ENCODE data around the gene IGSF22.

The IGSF22 gene

GRCh38 chr11:18726040-18726439 lies at the start of gene IGSF22:
Gene IGSF22, minus strand, starts transcription at chr11:18726188. Its CDS starts 1,952 bp downstream, at chr11:18724236.
- no peaks in the 10 kb centered on the region for H3K27me3 ChIP-seq (replicated peaks; ENCODE audit: control insufficient read depth, insufficient read depth, low read length)
- H3K4me3 ChIP-seq (replicated peaks; ENCODE audit: low read depth, low read length): no peak within 1 kb of the TSS
- TF ChIP-seq CTCF (IDR thresholded peaks at IDR 0.05; ENCODE audit: insufficient read depth, low read length, poor library complexity, severe bottlenecking): no peak
- no peak for DNase-seq (ENCODE audit: extremely low read depth, insufficient read length)
- H3K36me3 ChIP-seq (ENCODE audit: control insufficient read depth, insufficient read depth, low read length): no peaks in the 10 kb centered on the region

- Histone ChIP-seq H3K27me3 (replicated peaks; ENCODE audit: control insufficient read depth, insufficient read depth, low read length) (no peaks in the 10 kb centered on the region), H3K36me3 (ENCODE audit: control insufficient read depth, insufficient read depth, low read length) (no peaks in the 10 kb centered on the region), H3K4me3 (replicated peaks; ENCODE audit: low read depth, low read length) (no peak overlapping the region)
- TF ChIP-seq CTCF (IDR thresholded peaks at IDR 0.05; ENCODE audit: insufficient read depth, low read length, poor library complexity, severe bottlenecking): no peak
- DNase-seq (ENCODE audit: extremely low read depth, insufficient read length): no peak
Observed at GRCh38 chr11:18774801-18775200, 48.8 kb upstream of the IGSF22 start.

- Histone ChIP-seq H3K4me3 (replicated peaks; ENCODE audit: low read depth, low read length) (no peak overlapping the region), H3K27me3 (replicated peaks; ENCODE audit: control insufficient read depth, insufficient read depth, low read length) (no peaks in the 10 kb centered on the region), H3K36me3 (ENCODE audit: control insufficient read depth, insufficient read depth, low read length) (no peaks in the 10 kb centered on the region)
- no peak for TF ChIP-seq CTCF (IDR thresholded peaks at IDR 0.05; ENCODE audit: insufficient read depth, low read length, poor library complexity, severe bottlenecking)
- DNase-seq (ENCODE audit: extremely low read depth, insufficient read length): no peak
Observed at GRCh38 chr11:18773681-18774080, 47.7 kb upstream of the IGSF22 start.

GRCh38 chr11:18773104-18773503 lies 47.1 kb upstream of the IGSF22 start:
- H3K36me3 ChIP-seq (ENCODE audit: control insufficient read depth, insufficient read depth, low read length): no peaks in the 10 kb centered on the region
- DNase-seq (ENCODE audit: extremely low read depth, insufficient read length): no peak
- no peak for TF ChIP-seq CTCF (IDR thresholded peaks at IDR 0.05; ENCODE audit: insufficient read depth, low read length, poor library complexity, severe bottlenecking)
- H3K27me3 ChIP-seq (replicated peaks; ENCODE audit: control insufficient read depth, insufficient read depth, low read length): no peaks in the 10 kb centered on the region
- H3K4me3 ChIP-seq (replicated peaks; ENCODE audit: low read depth, low read length): no peak overlapping the region

GRCh38 chr11:18772211-18772610 lies 46.2 kb upstream of the IGSF22 start:
- no peak for DNase-seq (ENCODE audit: extremely low read depth, insufficient read length)

More at GRCh38 chr11:18772211-18772610, 46.2 kb upstream of the IGSF22 start:
- no peak overlapping the region for H3K4me3 ChIP-seq (replicated peaks; ENCODE audit: low read depth, low read length)
- H3K36me3 ChIP-seq (ENCODE audit: control insufficient read depth, insufficient read depth, low read length): no peaks in the 10 kb centered on the region
- TF ChIP-seq CTCF (IDR thresholded peaks at IDR 0.05; ENCODE audit: insufficient read depth, low read length, poor library complexity, severe bottlenecking): no peak
- H3K27me3 ChIP-seq (replicated peaks; ENCODE audit: control insufficient read depth, insufficient read depth, low read length): no peaks in the 10 kb centered on the region

All from GM06990 (cell line).